WTC11 (cell line): ENCODE data around the gene ITGAV. TPM values are rescaled to one million over a fixed set of nuclear protein-coding genes. Genes with fewer than 3 reads are reported as not detected.

ENCODE experiments used
- FOXJ3 ChIP-seq: sonication (generic); formaldehyde crosslinking; IDR thresholded peaks from 2 replicates; pipeline ENCODE4 v1.9.0; 2021; ENCODE audit warnings: missing genetic modification reagents, mild to moderate bottlenecking, borderline replicate concordance
- HMGA2 ChIP-seq: fragments of 250-450 bp; sonication (Bioruptor Pico); IDR thresholded peaks from 2 replicates; pipeline ENCODE4 v1.4.0; 2021; ENCODE audit warnings: mild to moderate bottlenecking, moderate library complexity
- SP1 ChIP-seq: sonication (generic); formaldehyde crosslinking; conservative IDR thresholded peaks from 2 replicates; pipeline ENCODE4 v1.8.1; 2022; ENCODE audit warnings: missing genetic modification reagents
- total RNA-seq: library from RNA; stranded (reverse); gene quantifications from 3 replicates; pipeline ENCODE4 v1.2.3, GENCODE V29; 2021
- TF ChIP-seq, protein P1 (sequence below): sonication (generic); formaldehyde crosslinking; IDR thresholded peaks from 2 replicates; pipeline ENCODE4 v1.8.0; 2023; ENCODE audit warnings: missing genetic modification reagents, mild to moderate bottlenecking, borderline replicate concordance
- TF ChIP-seq, protein P2 (sequence below): sonication (generic); formaldehyde crosslinking; conservative IDR thresholded peaks from 2 replicates; pipeline ENCODE4 v1.8.1; 2023; ENCODE audit warnings: mild to moderate bottlenecking, low read depth, missing genetic modification reagents, moderate library complexity
- TF ChIP-seq, protein P3 (sequence below): sonication (generic); formaldehyde crosslinking; IDR thresholded peaks from 2 replicates; pipeline ENCODE4 v1.8.0; 2022; ENCODE audit warnings: mild to moderate bottlenecking, missing genetic modification reagents

Gene ITGAV
- total RNA-seq, 1 experiment from 2014 or later: 30.0 TPM

DNA sequence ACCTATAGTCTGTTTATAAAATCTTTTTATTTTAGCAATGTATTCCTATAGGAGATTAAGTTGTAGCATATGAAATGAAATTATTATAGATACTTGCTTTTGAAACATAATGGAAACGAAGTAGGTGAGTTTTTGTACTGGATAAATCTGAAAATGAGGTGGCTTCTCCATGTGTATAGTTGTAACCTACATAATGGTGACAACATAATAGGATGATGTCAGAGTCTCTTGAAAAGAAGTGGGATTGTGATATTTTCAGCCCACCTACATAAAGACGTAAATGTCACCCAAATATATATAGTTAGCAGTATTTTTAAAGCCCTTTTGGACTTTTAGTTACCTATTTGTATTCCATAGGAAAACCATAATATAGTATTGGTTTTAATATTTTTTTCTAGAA lies 138.8 kb downstream of the ITGAV start (continued):
- TF ChIP-seq HMGA2 (CRISPR knock-in tag) (no peak), SP1 (no peak), FOXJ3 (CRISPR knock-in tag) (no peak)
- TF ChIP-seq, protein P1, sequence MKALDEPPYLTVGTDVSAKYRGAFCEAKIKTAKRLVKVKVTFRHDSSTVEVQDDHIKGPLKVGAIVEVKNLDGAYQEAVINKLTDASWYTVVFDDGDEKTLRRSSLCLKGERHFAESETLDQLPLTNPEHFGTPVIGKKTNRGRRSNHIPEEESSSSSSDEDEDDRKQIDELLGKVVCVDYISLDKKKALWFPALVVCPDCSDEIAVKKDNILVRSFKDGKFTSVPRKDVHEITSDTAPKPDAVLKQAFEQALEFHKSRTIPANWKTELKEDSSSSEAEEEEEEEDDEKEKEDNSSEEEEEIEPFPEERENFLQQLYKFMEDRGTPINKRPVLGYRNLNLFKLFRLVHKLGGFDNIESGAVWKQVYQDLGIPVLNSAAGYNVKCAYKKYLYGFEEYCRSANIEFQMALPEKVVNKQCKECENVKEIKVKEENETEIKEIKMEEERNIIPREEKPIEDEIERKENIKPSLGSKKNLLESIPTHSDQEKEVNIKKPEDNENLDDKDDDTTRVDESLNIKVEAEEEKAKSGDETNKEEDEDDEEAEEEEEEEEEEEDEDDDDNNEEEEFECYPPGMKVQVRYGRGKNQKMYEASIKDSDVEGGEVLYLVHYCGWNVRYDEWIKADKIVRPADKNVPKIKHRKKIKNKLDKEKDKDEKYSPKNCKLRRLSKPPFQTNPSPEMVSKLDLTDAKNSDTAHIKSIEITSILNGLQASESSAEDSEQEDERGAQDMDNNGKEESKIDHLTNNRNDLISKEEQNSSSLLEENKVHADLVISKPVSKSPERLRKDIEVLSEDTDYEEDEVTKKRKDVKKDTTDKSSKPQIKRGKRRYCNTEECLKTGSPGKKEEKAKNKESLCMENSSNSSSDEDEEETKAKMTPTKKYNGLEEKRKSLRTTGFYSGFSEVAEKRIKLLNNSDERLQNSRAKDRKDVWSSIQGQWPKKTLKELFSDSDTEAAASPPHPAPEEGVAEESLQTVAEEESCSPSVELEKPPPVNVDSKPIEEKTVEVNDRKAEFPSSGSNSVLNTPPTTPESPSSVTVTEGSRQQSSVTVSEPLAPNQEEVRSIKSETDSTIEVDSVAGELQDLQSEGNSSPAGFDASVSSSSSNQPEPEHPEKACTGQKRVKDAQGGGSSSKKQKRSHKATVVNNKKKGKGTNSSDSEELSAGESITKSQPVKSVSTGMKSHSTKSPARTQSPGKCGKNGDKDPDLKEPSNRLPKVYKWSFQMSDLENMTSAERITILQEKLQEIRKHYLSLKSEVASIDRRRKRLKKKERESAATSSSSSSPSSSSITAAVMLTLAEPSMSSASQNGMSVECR (CRISPR knock-in tag): no peak
- TF ChIP-seq, protein P2, sequence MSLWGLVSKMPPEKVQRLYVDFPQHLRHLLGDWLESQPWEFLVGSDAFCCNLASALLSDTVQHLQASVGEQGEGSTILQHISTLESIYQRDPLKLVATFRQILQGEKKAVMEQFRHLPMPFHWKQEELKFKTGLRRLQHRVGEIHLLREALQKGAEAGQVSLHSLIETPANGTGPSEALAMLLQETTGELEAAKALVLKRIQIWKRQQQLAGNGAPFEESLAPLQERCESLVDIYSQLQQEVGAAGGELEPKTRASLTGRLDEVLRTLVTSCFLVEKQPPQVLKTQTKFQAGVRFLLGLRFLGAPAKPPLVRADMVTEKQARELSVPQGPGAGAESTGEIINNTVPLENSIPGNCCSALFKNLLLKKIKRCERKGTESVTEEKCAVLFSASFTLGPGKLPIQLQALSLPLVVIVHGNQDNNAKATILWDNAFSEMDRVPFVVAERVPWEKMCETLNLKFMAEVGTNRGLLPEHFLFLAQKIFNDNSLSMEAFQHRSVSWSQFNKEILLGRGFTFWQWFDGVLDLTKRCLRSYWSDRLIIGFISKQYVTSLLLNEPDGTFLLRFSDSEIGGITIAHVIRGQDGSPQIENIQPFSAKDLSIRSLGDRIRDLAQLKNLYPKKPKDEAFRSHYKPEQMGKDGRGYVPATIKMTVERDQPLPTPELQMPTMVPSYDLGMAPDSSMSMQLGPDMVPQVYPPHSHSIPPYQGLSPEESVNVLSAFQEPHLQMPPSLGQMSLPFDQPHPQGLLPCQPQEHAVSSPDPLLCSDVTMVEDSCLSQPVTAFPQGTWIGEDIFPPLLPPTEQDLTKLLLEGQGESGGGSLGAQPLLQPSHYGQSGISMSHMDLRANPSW: no peak
- TF ChIP-seq, protein P3, sequence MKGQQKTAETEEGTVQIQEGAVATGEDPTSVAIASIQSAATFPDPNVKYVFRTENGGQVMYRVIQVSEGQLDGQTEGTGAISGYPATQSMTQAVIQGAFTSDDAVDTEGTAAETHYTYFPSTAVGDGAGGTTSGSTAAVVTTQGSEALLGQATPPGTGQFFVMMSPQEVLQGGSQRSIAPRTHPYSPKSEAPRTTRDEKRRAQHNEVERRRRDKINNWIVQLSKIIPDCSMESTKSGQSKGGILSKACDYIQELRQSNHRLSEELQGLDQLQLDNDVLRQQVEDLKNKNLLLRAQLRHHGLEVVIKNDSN (CRISPR knock-in tag): no peak

Other genes starting within 250 kb of the ITGAV start
- 60.0 to 60.9 TPM (median 60.5 TPM) in 3 replicates for gene ZC3H15, start 103.8 kb upstream of the ITGAV start, total RNA-seq
- 19.6 to 28.5 TPM (median 21.4 TPM) in 3 replicates for gene FAM171B, start 104.0 kb downstream of the ITGAV start, total RNA-seq